K562 (cell line): Measurements from ENCODE around the gene SLC22A23.

Experiments used
- CEBPB ChIP-seq: fragments of 450-650 bp; IDR thresholded peaks from 2 replicates; pipeline ENCODE4 v1.6.1; 2016; ENCODE audit warnings: missing genetic modification characterization, missing compliant biosample characterization
- ZNF274 ChIP-seq: IDR thresholded peaks from 2 replicates; pipeline ENCODE4 v1.6.1; 2011; ENCODE audit warnings: low read depth, mild to moderate bottlenecking, low read length, moderate library complexity, borderline replicate concordance

DNA sequence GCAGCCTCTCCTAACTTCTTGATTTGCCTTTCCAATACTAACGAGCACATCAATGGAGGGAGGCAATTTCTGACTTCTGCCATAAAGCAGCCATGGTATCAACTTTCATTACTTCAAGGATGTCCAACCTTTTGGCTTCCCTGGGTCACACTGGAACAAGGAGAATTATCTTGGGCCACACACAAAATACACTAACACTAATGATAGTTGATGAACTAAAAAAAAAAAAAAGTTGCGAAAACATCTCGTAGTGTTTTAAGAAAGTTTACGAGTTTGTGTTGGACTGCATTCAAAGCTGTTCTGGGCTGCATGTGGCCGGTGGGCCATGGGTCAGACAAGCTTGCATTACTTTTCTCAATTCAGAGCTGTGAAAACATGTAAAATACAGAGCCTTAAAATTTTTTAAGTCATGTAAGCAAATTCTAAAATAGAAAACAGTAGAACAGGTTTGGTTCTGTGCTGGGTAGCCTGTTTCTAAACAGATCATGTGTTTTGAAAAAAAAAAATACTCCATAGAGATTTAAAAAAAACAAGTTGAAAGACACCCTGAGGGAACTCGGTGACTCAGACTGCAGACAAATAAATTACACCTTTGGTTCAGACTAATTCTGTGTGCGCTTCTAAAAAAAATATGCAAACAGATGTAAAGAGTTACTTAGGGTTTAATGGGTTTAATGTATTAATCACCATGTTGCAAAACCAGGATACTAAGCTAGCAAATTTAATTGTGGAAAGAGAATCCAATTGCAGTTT, 43.6 kb upstream of the SLC22A23 start:
- TF ChIP-seq CEBPB (tag) (no peak), ZNF274 (no peak)
